OCI-LY1 (cell line): ENCODE measurements around the gene CADM4.

Experiments
- CTCF ChIP-seq: fragments of 200-600 bp; sonication (generic), shearing (Covaris generic); IDR thresholded peaks from 2 replicates; pipeline ENCODE4 v1.5.1; 2017; ENCODE audit warnings: mild to moderate bottlenecking, antibody characterized with exemption, low read length, moderate library complexity, mixed read lengths
- EZH2 ChIP-seq: fragments of 200-600 bp; sonication (generic), shearing (Covaris generic); IDR thresholded peaks from 2 replicates; pipeline ENCODE4 v1.8.0; 2017; ENCODE audit warnings: borderline replicate concordance, mixed run types, mild to moderate bottlenecking, antibody characterized with exemption, low read length, moderate library complexity, mixed read lengths

- TF ChIP-seq CTCF, result no peak
- no peak for TF ChIP-seq EZH2
Observed at GRCh38 chr19:43675906-43676305, 36.3 kb upstream of the CADM4 start.
